NAMALWA (cell line): ENCODE results near the gene MFSD11.
"Not testable (repeated sequence)": the region's sequence is repeated elsewhere in the genome, so short reads cannot be mapped to it uniquely, and the experiment has no call there.

Experiments
- DNase-seq: peaks from one replicate; pipeline ENCODE4 v3.0.0-alpha.2; 2015; ENCODE audit warnings: low spot score

Gene MFSD11

GRCh38 chr17:76737676-76738467 lies at the start of gene MFSD11:
MFSD11 (plus strand) TSS chr17:76738119; CDS start chr17:76738353, 234 bp downstream.
- DNase-seq, result peak; percentile 95

GRCh38 chr17:76688165-76688622 lies 49.7 kb upstream of the MFSD11 start:
- no peak for DNase-seq

- DNase-seq, result no peak
Observed at GRCh38 chr17:76689859-76690258, 48.1 kb upstream of the MFSD11 start.

DNA sequence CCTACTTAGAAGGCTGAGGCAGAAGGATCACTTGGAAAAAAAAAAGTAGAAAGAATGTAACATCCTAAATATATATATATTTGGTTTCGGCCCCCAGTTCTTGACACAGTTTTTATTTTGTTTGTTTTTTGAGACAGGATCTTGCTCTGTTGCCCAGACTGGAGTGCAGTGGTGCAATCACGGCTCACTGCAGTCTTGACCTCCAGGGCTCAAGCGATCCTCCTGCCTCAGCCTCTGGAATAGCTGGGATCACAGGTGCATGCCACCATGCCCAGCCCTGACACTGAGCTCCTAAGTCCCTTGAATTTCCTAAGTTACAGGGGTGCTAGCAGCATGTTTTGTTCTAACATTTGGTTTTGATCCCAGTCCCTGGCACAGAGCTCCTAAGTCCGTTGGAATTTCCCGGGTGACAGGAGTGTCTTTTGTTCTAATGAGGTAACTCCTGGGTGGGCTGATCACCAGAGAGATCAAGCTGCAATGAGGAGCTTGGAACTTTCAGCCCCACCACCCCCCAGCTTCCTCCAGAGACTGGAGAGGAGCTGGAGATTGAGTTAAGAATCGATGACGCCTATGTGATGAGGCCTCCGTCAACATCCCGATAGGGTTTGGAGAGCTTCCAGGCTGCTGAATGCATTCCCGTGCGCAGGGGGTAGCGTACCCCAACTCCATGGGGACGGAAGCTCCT lies 47.2 kb upstream of the MFSD11 start:
- DNase-seq, result no peak

- no peak for DNase-seq
Observed at GRCh38 chr17:76691379-76692191, 46.3 kb upstream of the MFSD11 start.

DNA sequence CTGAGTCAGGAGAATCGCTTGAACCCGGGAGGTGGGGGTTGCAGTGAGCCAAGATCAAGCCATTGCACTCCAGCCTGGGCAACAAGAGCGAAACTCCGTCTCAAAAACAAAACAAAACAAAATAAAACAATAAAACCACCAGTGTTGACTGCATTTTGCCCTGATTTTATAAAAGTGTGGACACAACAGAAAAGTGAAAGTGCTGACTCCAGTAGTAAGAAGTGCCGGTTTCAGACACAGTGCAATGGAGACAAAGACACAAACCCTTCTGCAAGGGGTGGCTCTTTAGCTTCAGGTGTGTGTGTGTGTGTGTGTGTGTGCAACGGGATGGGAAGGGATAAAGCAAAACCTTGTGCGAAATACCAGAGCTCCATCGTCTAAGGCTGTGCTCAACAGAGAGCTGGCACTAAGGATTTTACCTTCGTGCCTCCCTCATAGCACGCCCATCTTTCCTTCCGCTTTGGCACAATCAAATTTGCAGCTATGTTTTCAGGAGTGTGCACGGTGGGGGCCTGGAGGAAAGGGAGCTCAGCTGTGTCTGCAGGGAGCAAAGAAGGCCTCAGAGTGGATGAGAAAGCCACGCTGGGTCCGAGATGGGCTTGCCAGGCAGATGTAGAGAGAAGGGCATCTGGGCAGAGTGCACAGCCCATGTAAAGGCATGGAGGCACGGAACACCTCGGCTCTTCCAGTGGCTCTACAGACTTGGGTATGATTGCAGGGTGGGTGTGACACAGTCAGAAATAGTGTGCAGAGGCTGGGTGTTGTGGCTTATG lies 42.7 kb upstream of the MFSD11 start:
- no peak for DNase-seq

DNA sequence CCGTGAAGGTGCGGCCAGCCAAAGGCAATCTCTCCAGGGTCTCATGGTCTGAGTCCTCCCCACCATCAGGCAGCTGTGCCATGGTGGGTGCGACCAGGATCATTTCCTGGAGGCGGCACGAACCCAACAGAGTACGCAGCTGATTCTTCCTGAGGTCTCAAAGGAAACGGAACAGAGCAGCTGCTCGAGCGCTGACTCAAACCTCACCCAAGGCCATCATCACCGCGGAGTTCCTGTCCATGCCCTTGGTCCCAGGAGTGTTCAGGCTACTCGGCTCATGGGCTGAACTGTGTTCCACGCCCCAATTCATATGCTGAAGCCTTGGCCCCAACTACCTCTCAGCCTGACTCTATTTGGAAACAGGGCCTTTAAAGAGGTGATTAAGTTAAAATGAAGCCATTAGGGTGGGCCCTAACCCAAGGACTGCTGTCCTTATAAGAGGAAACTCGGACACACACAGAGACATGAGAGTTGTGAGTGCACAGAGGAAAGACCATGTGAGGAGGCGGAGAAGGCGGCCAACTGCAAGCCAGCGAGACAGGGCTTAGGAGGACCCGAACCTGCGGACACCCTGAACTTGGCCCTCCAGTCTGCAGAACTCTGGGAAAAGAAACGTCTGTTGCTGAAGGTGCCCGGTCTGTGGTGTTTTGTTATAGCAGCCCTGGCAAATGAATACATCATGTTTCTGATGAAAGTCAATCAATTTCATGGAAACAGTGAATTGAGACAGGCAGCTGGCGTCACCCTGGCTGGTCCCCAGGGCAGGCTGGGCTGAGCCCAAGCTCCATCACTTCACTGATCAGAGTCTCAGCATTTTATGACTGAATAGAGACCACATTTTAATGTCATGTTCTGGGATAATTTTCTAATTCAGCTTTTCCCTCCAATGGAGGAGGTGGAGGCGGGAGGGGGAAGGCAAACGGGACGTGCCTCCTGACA lies 40.9 kb upstream of the MFSD11 start:
- DNase-seq, result no peak

- DNase-seq, result no peak
Observed at GRCh38 chr17:76697702-76698465, 40.0 kb upstream of the MFSD11 start.

DNA sequence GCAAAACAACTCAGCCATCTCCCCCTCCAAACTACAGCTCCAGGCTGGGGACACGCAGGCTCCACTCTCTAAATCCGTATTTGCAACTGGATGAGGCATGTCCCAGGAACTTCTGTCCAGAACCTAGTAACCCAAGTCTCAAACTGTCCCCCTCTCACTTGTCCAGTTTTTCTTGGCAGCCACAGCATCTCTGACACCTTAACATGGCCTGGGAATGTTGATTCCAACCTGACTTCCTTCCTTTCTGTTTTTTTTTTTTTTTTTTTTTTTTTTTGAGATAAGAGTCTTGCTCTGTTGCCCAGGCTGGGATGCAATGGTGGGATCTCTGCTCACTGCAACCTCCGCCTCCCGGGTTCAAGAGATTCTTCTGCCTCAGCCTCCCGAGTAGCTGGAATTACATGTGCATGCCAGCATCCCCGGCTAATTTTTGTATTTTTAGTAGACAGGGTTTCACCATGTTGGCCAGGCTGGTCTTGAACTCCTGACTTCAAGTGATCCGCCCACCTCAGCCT lies 39.4 kb upstream of the MFSD11 start:
- DNase-seq, result not testable (repeated sequence)

DNA sequence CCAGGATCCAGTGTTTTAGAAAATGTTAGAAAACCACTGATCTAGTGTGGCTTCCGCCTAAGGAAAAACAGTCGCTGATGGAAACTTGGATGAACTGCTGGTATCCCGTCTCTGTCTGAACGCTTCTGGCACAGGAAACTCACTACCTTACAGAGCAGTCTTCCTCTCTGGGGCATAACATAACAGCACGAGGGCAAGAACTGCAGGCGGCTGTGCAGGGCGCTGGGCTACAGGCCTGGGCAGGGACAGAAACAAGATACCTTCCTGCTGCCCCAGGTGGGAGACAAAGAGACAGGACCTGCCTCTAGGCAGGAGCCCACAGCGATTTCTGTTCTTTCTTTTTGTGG lies 37.7 kb upstream of the MFSD11 start:
- DNase-seq, result no peak

GRCh38 chr17:76700617-76701470 lies 37.1 kb upstream of the MFSD11 start:
- DNase-seq, result no peak

DNA sequence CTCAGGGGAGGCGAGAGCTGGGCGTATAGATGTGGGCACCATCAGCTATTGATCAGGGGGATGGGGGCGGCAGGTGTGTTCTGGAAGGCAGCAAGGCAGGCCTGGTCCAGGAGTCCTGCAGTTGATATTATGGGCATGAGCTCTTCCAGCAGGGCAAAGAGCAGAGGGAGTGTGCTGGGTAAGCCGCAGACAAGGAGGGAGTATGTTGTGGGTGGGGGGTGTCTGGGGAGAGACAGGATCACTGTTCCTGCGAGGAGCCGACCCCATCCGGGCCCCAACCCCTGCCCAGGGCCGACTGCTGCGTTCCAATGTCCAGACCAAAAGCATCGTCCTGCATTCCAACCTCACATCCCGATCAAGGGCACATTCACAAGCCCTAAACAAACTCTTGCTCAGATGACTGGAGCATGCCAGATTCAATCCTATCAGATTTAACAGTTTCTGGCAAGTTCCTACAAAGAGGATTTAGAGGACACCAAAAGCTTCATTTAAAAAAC lies 36.4 kb upstream of the MFSD11 start:
- no peak for DNase-seq

DNA sequence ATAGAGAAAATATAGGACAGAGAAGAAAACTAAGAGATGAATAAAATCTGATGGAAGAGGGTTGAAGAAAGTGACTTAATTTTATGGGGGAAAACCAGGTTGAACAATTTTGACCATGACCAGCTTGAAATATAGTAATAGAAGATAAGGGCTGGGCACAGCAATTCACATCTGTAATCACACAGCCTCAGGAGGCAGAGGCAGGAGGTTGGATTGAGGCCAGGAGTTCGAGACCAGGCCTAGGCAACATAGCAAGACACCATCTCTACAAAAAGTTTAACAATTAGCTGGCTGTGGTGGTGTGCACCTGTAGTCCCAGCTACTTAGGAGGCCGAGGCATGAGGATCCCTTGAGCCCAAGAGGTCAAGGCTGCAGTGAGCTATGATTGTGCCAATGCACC lies 35.8 kb upstream of the MFSD11 start:
- DNase-seq, result no peak

DNA sequence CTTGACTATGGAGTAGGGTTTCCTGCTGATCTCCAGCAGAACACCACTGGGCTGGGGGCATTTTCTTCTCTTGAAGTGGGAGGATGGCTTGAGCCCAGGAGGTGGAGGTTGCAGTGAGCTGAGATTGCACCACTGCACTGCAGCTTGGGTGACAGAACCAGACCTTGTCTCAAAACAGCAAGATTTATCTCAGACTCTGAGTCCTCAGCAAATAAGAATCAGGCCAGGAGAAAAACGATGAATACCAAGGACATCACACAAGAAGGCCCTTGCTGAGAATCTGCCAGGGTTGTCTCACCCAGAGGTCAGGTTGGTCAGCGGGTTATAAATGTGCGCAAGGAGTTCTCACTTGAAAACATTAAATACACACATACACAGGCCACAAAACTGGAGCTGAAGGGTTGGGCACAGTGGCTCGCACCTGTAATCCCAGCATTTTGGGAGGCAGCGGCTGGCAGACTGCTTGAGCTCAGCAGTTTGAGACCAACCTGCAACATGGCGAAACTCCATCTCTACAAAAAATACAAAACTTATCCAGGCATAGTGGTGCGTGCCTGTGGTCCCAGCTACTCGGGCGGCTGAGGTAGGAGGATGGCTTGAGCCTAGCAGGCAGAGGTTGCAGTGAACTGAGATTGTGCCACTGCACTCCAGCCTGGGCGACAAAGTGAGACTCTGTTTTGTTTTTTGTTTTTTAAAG lies 34.8 kb upstream of the MFSD11 start:
- no peak for DNase-seq

GRCh38 chr17:76704805-76705204 lies 33.1 kb upstream of the MFSD11 start:
- no peak for DNase-seq

DNA sequence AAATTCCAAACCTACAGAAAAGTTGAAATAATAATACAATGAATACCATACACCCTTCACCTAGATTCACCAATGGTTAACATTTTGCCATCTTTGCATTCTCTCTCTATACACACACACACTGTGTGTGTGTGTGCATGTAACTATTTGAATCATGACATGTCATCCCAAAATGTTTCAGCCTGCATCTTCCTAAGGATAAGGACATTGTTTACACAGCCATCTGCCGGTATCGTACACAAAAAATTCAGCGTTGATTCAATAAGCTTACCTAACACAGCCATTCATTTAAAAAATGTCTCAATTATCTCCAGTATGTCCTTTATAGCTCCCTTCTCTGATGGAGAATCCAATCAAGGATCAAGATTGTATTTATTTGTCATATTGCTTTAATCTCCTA lies 31.1 kb upstream of the MFSD11 start:
- DNase-seq, result no peak

- DNase-seq, result peak; percentile 40
Observed at GRCh38 chr17:76707985-76708807, 29.7 kb upstream of the MFSD11 start.
